GM12878 (cell line): Measurements from ENCODE around the gene FGF1. TPM values are rescaled to one million over a fixed set of nuclear protein-coding genes. Genes with fewer than 3 reads are reported as not detected.

Experiments
- ATAC-seq: fragments of 200-7000 bp; cut with Tn5 transposase; 3 replicates; pipeline ENCODE4 v1.9.1; 2020; ENCODE audit warnings: mild to moderate bottlenecking, moderate library complexity
- BruUV-seq: library from RNA; stranded (reverse); fragments of 400-500 nt; replicated peaks from 2 replicates; lab custom pipeline; 2021; lab: Mats Ljungman, UMichigan
- CTCF ChIA-PET: fragments of 300-600 bp; sonication (Branson Sonifier 250); formaldehyde crosslinking; extraction: SDS; loops from one replicate; lab custom pipeline; 2021; ENCODE audit warnings: inconsistent platforms; lab: Yijun Ruan, JAX
- POLR2A ChIA-PET: fragments of 350-600 bp; formaldehyde crosslinking; extraction: SDS; loops from one replicate; lab custom pipeline; 2021; ENCODE audit warnings: inconsistent platforms; lab: Charles Lee
- RAD21 ChIA-PET: fragments of 300-600 bp; sonication (Branson Sonifier 250); formaldehyde crosslinking; loops from one replicate; lab custom pipeline; 2023; ENCODE audit warnings: antibody characterized with exemption; ENCODE audit not compliant: unreplicated experiment; lab: Charles Lee
- SMC1A ChIA-PET: fragments of 300-600 bp; sonication (Branson Sonifier 250); formaldehyde crosslinking; loops from one replicate; lab custom pipeline; 2023; ENCODE audit not compliant: unreplicated experiment, uncharacterized antibody; lab: Charles Lee
- DNase-seq: peaks from one replicate; pipeline ENCODE4 v3.0.0-alpha.2; 2011; ENCODE audit warnings: low read depth, low spot score
- FAIRE-seq: peaks from 3 replicates; lab custom pipeline; 2011; peaks lifted over from hg19 to GRCh38; lab: Jason Lieb, UNC
- H2AFZ ChIP-seq: 2 replicates; pipeline ENCODE4 v1.6.0; 2011; ENCODE audit warnings: low read depth, low read length, control low read depth; ENCODE audit not compliant: control insufficient read depth
- H3K27ac ChIP-seq: 2 replicates; pipeline ENCODE4 v1.5.1; 2011; ENCODE audit warnings: control low read depth; ENCODE audit not compliant: control insufficient read depth, insufficient read depth
- H3K27me3 ChIP-seq, 2 experiments: replicated peaks in 1 of 2; 2 replicates each; pipeline versions ENCODE4 v1.6.0 to v1.6.1; 2011; ENCODE audit warnings: low read length in 1 of 2; ENCODE audit not compliant: control insufficient read depth in 2 of 2, insufficient read depth in 2 of 2
- H3K36me3 ChIP-seq, 2 experiments: 2 replicates each; pipeline ENCODE4 v1.5.1; 2011; ENCODE audit warnings: low read length in 1 of 2; ENCODE audit not compliant: control insufficient read depth in 2 of 2, insufficient read depth in 2 of 2
- H3K4me1 ChIP-seq: 2 replicates; pipeline ENCODE4 v1.6.1; 2011; ENCODE audit warnings: mild to moderate bottlenecking, low read length, moderate library complexity, mixed read lengths; ENCODE audit not compliant: control insufficient read depth, insufficient read depth
- H3K4me2 ChIP-seq: 2 replicates; pipeline ENCODE4 v1.6.0; 2011; ENCODE audit warnings: control low read depth; ENCODE audit not compliant: control insufficient read depth, insufficient read depth
- H3K4me3 ChIP-seq: fragments of 200-600 bp; sonication (generic); 2 replicates; pipeline ENCODE4 v1.5.1; 2016
- H3K79me2 ChIP-seq: 2 replicates; pipeline ENCODE4 v1.6.0; 2011; ENCODE audit warnings: low read length; ENCODE audit not compliant: control insufficient read depth, insufficient read depth
- H3K9ac ChIP-seq: 2 replicates; pipeline ENCODE4 v1.8.0; 2011; ENCODE audit warnings: low read length, control low read depth, mixed read lengths; ENCODE audit not compliant: control insufficient read depth, insufficient read depth
- H3K9me3 ChIP-seq: replicated peaks from 3 replicates; pipeline ENCODE4 v1.5.1; 2011; ENCODE audit warnings: mild to moderate bottlenecking, low read length; ENCODE audit not compliant: control insufficient read depth, insufficient read depth
- H4K20me1 ChIP-seq: 2 replicates; pipeline ENCODE4 v1.6.0; 2011; ENCODE audit not compliant: control insufficient read depth, insufficient read depth
- BRCA1 ChIP-seq: IDR thresholded peaks from 2 replicates; pipeline ENCODE4 v1.6.1; 2011; ENCODE audit warnings: low read depth, low read length, improper control_type of control experiment
- LARP7 ChIP-seq: fragments of 450-650 bp; IDR thresholded peaks from 2 replicates; pipeline ENCODE4 v1.6.1; 2017; ENCODE audit warnings: mild to moderate bottlenecking
- PAX5 ChIP-seq: IDR thresholded peaks from 2 replicates; pipeline ENCODE4 v1.6.1; 2011; ENCODE audit warnings: low read depth, low read length, borderline replicate concordance
- SIN3A ChIP-seq: IDR thresholded peaks from 2 replicates; pipeline ENCODE4 v1.6.1; 2012; ENCODE audit warnings: low read depth, low read length, improper control_type of control experiment
- SMC3 ChIP-seq: IDR thresholded peaks from 2 replicates; pipeline ENCODE4 v1.6.1; 2011; ENCODE audit warnings: low read length, improper control_type of control experiment, borderline replicate concordance
- STAT3 ChIP-seq: IDR thresholded peaks from 2 replicates; pipeline ENCODE4 v1.6.1; 2011; ENCODE audit warnings: low read depth, low read length, improper control_type of control experiment
- ZNF207 ChIP-seq: fragments of 450-650 bp; IDR thresholded peaks from 2 replicates; pipeline ENCODE4 v1.6.1; 2014; ENCODE audit warnings: antibody characterized with exemption, mild to moderate bottlenecking, borderline replicate concordance
- WGBS: methylation state at CpG from one replicate; pipeline ENCODE4 v1.1.6; 2016; ENCODE audit warnings: low lambda C conversion rate; ENCODE audit not compliant: insufficient replicate concordance, insufficient coverage; ENCODE audit errors: missing lambda C conversion rate; 5-methylcytosine and 5-hydroxymethylcytosine counted together
- in situ Hi-C: fragments of 300-500 bp; cut with MboI; formaldehyde crosslinking; loops from 9 replicates; pipeline ENCODE4 v1.14.3; 2018; ENCODE audit warnings: mixed read lengths
- intact Hi-C: fragments of 100-400 bp; cut with micrococcal nuclease; formaldehyde crosslinking; loops from one replicate; pipeline ENCODE4 v1.14.2; 2022; ENCODE audit not compliant: unreplicated experiment
- polyA plus RNA-seq, 11 experiments: library from polyadenylated mRNA; depleted of rRNA in 4 of 11; unstranded in 6 of 11; stranded (reverse) in 5 of 11; fragments of >200 nt; fragmentation: Nextera tagmentation in 4 of 11; fragmentation: Illumina TruSeq in 1 of 11; extraction: Ambion mirVana in 4 of 11; extraction: Trizol in 1 of 11; gene quantifications; 1 replicate in 1 of 11; 2 replicates in 10 of 11; pipeline versions ENCODE4 v1.2.1 to v1.2.3, GENCODE V29; 2011 to 2016; ENCODE audit warnings: inconsistent platforms in 2 of 11, missing spikeins in 2 of 11, low read depth in 1 of 11
- total RNA-seq, 4 experiments: library from RNA; depleted of rRNA in 3 of 4; stranded (reverse); fragments of >200 nt in 3 of 4; fragmentation: Illumina TruSeq in 1 of 4; extraction: Trizol in 1 of 4; gene quantifications; 2 replicates each; pipeline versions ENCODE4 v1.2.1 to v1.2.3, GENCODE V29; 2013 to 2021
- TF ChIP-seq, protein P1 (sequence below): fragments of 450-650 bp; IDR thresholded peaks from 2 replicates; pipeline ENCODE4 v1.6.1; 2017; ENCODE audit warnings: borderline replicate concordance

Gene FGF1
- total and polyA plus RNA-seq, 10 of the 15 experiments (the other 5 are each of a cell fraction or from before 2014, with no cell fraction given) = not detected

DNA sequence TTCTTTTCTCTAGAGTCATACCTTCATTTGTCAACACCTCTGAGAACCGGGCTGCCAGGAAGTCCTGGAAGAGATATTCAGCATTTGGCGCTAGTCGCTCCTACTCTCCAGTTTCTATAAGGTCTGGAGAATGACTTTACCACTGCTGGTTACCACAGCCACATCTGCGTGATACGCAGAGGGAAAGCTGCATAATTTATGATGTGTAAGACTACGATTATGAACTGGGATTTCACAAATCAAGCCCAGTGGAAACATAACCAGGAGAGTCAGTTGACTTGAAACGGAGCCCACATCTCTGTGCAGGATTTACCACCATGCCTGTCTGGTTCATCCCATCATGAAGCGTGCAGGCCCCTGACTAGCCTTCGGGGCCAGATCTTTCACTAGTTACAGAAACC is 72.6 kb downstream of the FGF1 start:
- H3K4me2 ChIP-seq = no peak overlapping the region
- H3K9ac ChIP-seq = no peak overlapping the region
- intact Hi-C loops = loop anchor here (5.0 kb wide), 3 partner anchors 44 to 274 kb away; no protein-coding TSS in a partner anchor
- H3K36me3 ChIP-seq = no peaks in the 10 kb centered on the region
- ATAC-seq = no peak
- ChIA-PET CTCF (interaction anchor here (0.9 kb wide), 1 partner anchor 10 kb away, joined by 3 read pairs; no protein-coding TSS in a partner anchor), POLR2A (no interaction called here), SMC1A (no interaction called here), RAD21 (no interaction called here)
- TF ChIP-seq SIN3A (no peak), BRCA1 (no peak), PAX5 (no peak), LARP7 (no peak), STAT3 (no peak), ZNF207 (no peak), SMC3 (no peak)
- TF ChIP-seq, protein P1, sequence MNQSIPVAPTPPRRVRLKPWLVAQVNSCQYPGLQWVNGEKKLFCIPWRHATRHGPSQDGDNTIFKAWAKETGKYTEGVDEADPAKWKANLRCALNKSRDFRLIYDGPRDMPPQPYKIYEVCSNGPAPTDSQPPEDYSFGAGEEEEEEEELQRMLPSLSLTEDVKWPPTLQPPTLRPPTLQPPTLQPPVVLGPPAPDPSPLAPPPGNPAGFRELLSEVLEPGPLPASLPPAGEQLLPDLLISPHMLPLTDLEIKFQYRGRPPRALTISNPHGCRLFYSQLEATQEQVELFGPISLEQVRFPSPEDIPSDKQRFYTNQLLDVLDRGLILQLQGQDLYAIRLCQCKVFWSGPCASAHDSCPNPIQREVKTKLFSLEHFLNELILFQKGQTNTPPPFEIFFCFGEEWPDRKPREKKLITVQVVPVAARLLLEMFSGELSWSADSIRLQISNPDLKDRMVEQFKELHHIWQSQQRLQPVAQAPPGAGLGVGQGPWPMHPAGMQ = no peak
- peaks cover 3% of the 10 kb centered on the region; the same call in 1 of the 2 replicates for H3K4me1 ChIP-seq
- H2AFZ ChIP-seq = no peak overlapping the region
- no peak overlapping the region for H3K4me3 ChIP-seq
- FAIRE-seq = no peak
- BruUV-seq = no TSS peak
- H3K9me3 ChIP-seq = no peaks in the 10 kb centered on the region
- H3K79me2 ChIP-seq = no peaks in the 10 kb centered on the region
- no peak for DNase-seq
- in situ Hi-C loops = no loop called here
- H3K27ac ChIP-seq = no peak overlapping the region
- 45% methylated on average over 9 of the region's 9 CpGs for WGBS
- peaks cover 3% of the 10 kb centered on the region; the same call in 1 of the 2 replicates for H4K20me1 ChIP-seq
- no peaks in the 10 kb centered on the region; a peak in 4 of 4 replicates for H3K27me3 ChIP-seq
